ENCODE results near the gene RASSF5.

The RASSF5 gene

GRCh38 chr1:206472024-206472423 lies 35.3 kb upstream of the RASSF5 start:
- no peak overlapping the region for H2BK5ac ChIP-seq (ENCODE audit: low read length)
- H3K79me1 ChIP-seq (ENCODE audit: low read length) = no peaks in the 10 kb centered on the region
- H2AK5ac ChIP-seq (ENCODE audit: low read length) = no peak overlapping the region
- no peak overlapping the region for H3K56ac ChIP-seq (ENCODE audit: low read length)
- no peak overlapping the region for H2BK15ac ChIP-seq (replicated peaks; ENCODE audit: low read depth)
- no peak overlapping the region for H3K4me2 ChIP-seq (ENCODE audit: low read length)
- H3K4ac ChIP-seq (ENCODE audit: low read depth, low read length) = no peak overlapping the region
- peaks cover 20% of the 10 kb centered on the region for H3K4me1 ChIP-seq (ENCODE audit: control insufficient read depth, low read depth, low read length)
- no peak overlapping the region for H3K4me3 ChIP-seq (ENCODE audit: low read length)
- H3K27ac ChIP-seq (ENCODE audit: low read depth, low read length) = no peak overlapping the region
- no peak overlapping the region for H4K8ac ChIP-seq (ENCODE audit: low read depth, low read length)
- H4K5ac ChIP-seq (ENCODE audit: low read length) = no peak overlapping the region
- DNase-seq = no peak
- H3K23ac ChIP-seq (ENCODE audit: low read length) = no peak overlapping the region
- no CpG with 5 or more reads among the region's 2 CpGs for WGBS (ENCODE audit: extremely low coverage, insufficient coverage, low lambda C conversion rate)
- H3K18ac ChIP-seq (ENCODE audit: low read length) = no peak overlapping the region
- no peaks in the 10 kb centered on the region for H3K79me2 ChIP-seq (ENCODE audit: control insufficient read depth, insufficient read depth, low read length)
- no peaks in the 10 kb centered on the region for H3K27me3 ChIP-seq (ENCODE audit: insufficient read depth, low read length, poor library complexity)
- no peak overlapping the region for H3K9ac ChIP-seq (ENCODE audit: low read length)
- no peak overlapping the region for H2BK120ac ChIP-seq (ENCODE audit: low read depth, low read length)
- no peaks in the 10 kb centered on the region for H3K36me3 ChIP-seq (ENCODE audit: control insufficient read depth, insufficient read depth, low read length)

GRCh38 chr1:206472454-206472853 lies 34.9 kb upstream of the RASSF5 start:
- Histone ChIP-seq H4K5ac (ENCODE audit: low read length) (no peak overlapping the region), H3K27ac (ENCODE audit: low read depth, low read length) (no peak overlapping the region), H3K79me2 (ENCODE audit: control insufficient read depth, insufficient read depth, low read length) (no peaks in the 10 kb centered on the region), H3K79me1 (ENCODE audit: low read length) (no peaks in the 10 kb centered on the region), H3K4me1 (ENCODE audit: control insufficient read depth, low read depth, low read length) (peaks cover 20% of the 10 kb centered on the region), H3K4ac (ENCODE audit: low read depth, low read length) (no peak overlapping the region), H2BK15ac (replicated peaks; ENCODE audit: low read depth) (no peak overlapping the region), H4K8ac (ENCODE audit: low read depth, low read length) (no peak overlapping the region), H3K18ac (ENCODE audit: low read length) (no peak overlapping the region), H3K56ac (ENCODE audit: low read length) (no peak overlapping the region), H3K4me3 (ENCODE audit: low read length) (no peak overlapping the region), H2BK120ac (ENCODE audit: low read depth, low read length) (no peak overlapping the region), H3K23ac (ENCODE audit: low read length) (no peak overlapping the region), H3K4me2 (ENCODE audit: low read length) (no peak overlapping the region), H3K36me3 (ENCODE audit: control insufficient read depth, insufficient read depth, low read length) (no peaks in the 10 kb centered on the region), H3K27me3 (ENCODE audit: insufficient read depth, low read length, poor library complexity) (no peaks in the 10 kb centered on the region), H2AK5ac (ENCODE audit: low read length) (no peak overlapping the region), H2BK5ac (ENCODE audit: low read length) (no peak overlapping the region), H3K9ac (ENCODE audit: low read length) (no peak overlapping the region)
- peak; percentile 56 for DNase-seq
- 100% methylated on average over 1 of the region's 3 CpGs for WGBS (ENCODE audit: extremely low coverage, insufficient coverage, low lambda C conversion rate)

- Histone ChIP-seq H3K27ac (ENCODE audit: low read depth, low read length) (no peak overlapping the region), H3K4ac (ENCODE audit: low read depth, low read length) (no peak overlapping the region), H2BK5ac (ENCODE audit: low read length) (no peak overlapping the region), H3K9ac (ENCODE audit: low read length) (no peak overlapping the region), H3K79me2 (ENCODE audit: control insufficient read depth, insufficient read depth, low read length) (no peaks in the 10 kb centered on the region), H3K4me1 (ENCODE audit: control insufficient read depth, low read depth, low read length) (peaks cover 20% of the 10 kb centered on the region), H3K36me3 (ENCODE audit: control insufficient read depth, insufficient read depth, low read length) (no peaks in the 10 kb centered on the region), H3K27me3 (ENCODE audit: insufficient read depth, low read length, poor library complexity) (no peaks in the 10 kb centered on the region), H4K8ac (ENCODE audit: low read depth, low read length) (no peak overlapping the region), H2AK5ac (ENCODE audit: low read length) (no peak overlapping the region), H3K4me3 (ENCODE audit: low read length) (no peak overlapping the region), H2BK120ac (ENCODE audit: low read depth, low read length) (no peak overlapping the region), H3K56ac (ENCODE audit: low read length) (peak overlapping the region; percentile 19), H3K4me2 (ENCODE audit: low read length) (no peak overlapping the region), H2BK15ac (replicated peaks; ENCODE audit: low read depth) (no peak overlapping the region), H4K5ac (ENCODE audit: low read length) (no peak overlapping the region), H3K23ac (ENCODE audit: low read length) (no peak overlapping the region), H3K79me1 (ENCODE audit: low read length) (no peaks in the 10 kb centered on the region), H3K18ac (ENCODE audit: low read length) (no peak overlapping the region)
- no CpG with 5 or more reads among the region's 5 CpGs for WGBS (ENCODE audit: extremely low coverage, insufficient coverage, low lambda C conversion rate)
- no peak for DNase-seq
These were observed 34.4 kb upstream of the RASSF5 start for GRCh38 chr1:206472886-206473285.

- H3K4ac ChIP-seq (ENCODE audit: low read depth, low read length) = no peak overlapping the region
- no peak overlapping the region for H2BK5ac ChIP-seq (ENCODE audit: low read length)
- H3K18ac ChIP-seq (ENCODE audit: low read length) = no peak overlapping the region
- no peak overlapping the region for H3K4me3 ChIP-seq (ENCODE audit: low read length)
- H2AK5ac ChIP-seq (ENCODE audit: low read length) = no peak overlapping the region
- no CpG with 5 or more reads among the region's 17 CpGs for WGBS (ENCODE audit: extremely low coverage, insufficient coverage, low lambda C conversion rate)
- no peak overlapping the region for H4K5ac ChIP-seq (ENCODE audit: low read length)
- no peaks in the 10 kb centered on the region for H3K27me3 ChIP-seq (ENCODE audit: insufficient read depth, low read length, poor library complexity)
- no peak overlapping the region for H3K4me2 ChIP-seq (ENCODE audit: low read length)
- no peak overlapping the region for H3K56ac ChIP-seq (ENCODE audit: low read length)
- no peak for DNase-seq
- H3K79me1 ChIP-seq (ENCODE audit: low read length) = no peaks in the 10 kb centered on the region
- H3K27ac ChIP-seq (ENCODE audit: low read depth, low read length) = no peak overlapping the region
- no peaks in the 10 kb centered on the region for H3K36me3 ChIP-seq (ENCODE audit: control insufficient read depth, insufficient read depth, low read length)
- H3K79me2 ChIP-seq (ENCODE audit: control insufficient read depth, insufficient read depth, low read length) = no peaks in the 10 kb centered on the region
- no peak overlapping the region for H2BK120ac ChIP-seq (ENCODE audit: low read depth, low read length)
- H3K9ac ChIP-seq (ENCODE audit: low read length) = no peak overlapping the region
- peaks cover 11% of the 10 kb centered on the region for H3K4me1 ChIP-seq (ENCODE audit: control insufficient read depth, low read depth, low read length)
- no peak overlapping the region for H3K23ac ChIP-seq (ENCODE audit: low read length)
- no peak overlapping the region for H4K8ac ChIP-seq (ENCODE audit: low read depth, low read length)
- no peak overlapping the region for H2BK15ac ChIP-seq (replicated peaks; ENCODE audit: low read depth)
These were observed 31.3 kb upstream of the RASSF5 start for GRCh38 chr1:206476058-206476457.

GRCh38 chr1:206476591-206476990 lies 30.7 kb upstream of the RASSF5 start:
- Histone ChIP-seq H4K8ac (ENCODE audit: low read depth, low read length) (no peak overlapping the region), H4K5ac (ENCODE audit: low read length) (no peak overlapping the region), H2BK120ac (ENCODE audit: low read depth, low read length) (no peak overlapping the region), H3K4me2 (ENCODE audit: low read length) (no peak overlapping the region), H3K79me1 (ENCODE audit: low read length) (no peaks in the 10 kb centered on the region), H3K9ac (ENCODE audit: low read length) (no peak overlapping the region), H2BK5ac (ENCODE audit: low read length) (no peak overlapping the region), H3K4ac (ENCODE audit: low read depth, low read length) (no peak overlapping the region), H2BK15ac (replicated peaks; ENCODE audit: low read depth) (no peak overlapping the region), H3K23ac (ENCODE audit: low read length) (no peak overlapping the region), H2AK5ac (ENCODE audit: low read length) (no peak overlapping the region), H3K4me3 (ENCODE audit: low read length) (no peak overlapping the region), H3K27ac (ENCODE audit: low read depth, low read length) (no peak overlapping the region), H3K36me3 (ENCODE audit: control insufficient read depth, insufficient read depth, low read length) (no peaks in the 10 kb centered on the region), H3K27me3 (ENCODE audit: insufficient read depth, low read length, poor library complexity) (no peaks in the 10 kb centered on the region), H3K79me2 (ENCODE audit: control insufficient read depth, insufficient read depth, low read length) (no peaks in the 10 kb centered on the region), H3K4me1 (ENCODE audit: control insufficient read depth, low read depth, low read length) (peaks cover 7% of the 10 kb centered on the region), H3K56ac (ENCODE audit: low read length) (no peak overlapping the region), H3K18ac (ENCODE audit: low read length) (no peak overlapping the region)
- WGBS (ENCODE audit: extremely low coverage, insufficient coverage, low lambda C conversion rate) = no CpG with 5 or more reads among the region's 14 CpGs
- DNase-seq = no peak

GRCh38 chr1:206477110-206477509 lies 30.2 kb upstream of the RASSF5 start:
- no peak overlapping the region for H3K27ac ChIP-seq (ENCODE audit: low read depth, low read length)
- H3K18ac ChIP-seq (ENCODE audit: low read length) = no peak overlapping the region
- H3K9ac ChIP-seq (ENCODE audit: low read length) = no peak overlapping the region
- no peak for DNase-seq
- H4K8ac ChIP-seq (ENCODE audit: low read depth, low read length) = no peak overlapping the region
- H3K4me1 ChIP-seq (ENCODE audit: control insufficient read depth, low read depth, low read length) = peaks cover 6% of the 10 kb centered on the region
- no peak overlapping the region for H3K4me2 ChIP-seq (ENCODE audit: low read length)
- no peak overlapping the region for H3K23ac ChIP-seq (ENCODE audit: low read length)
- H3K56ac ChIP-seq (ENCODE audit: low read length) = no peak overlapping the region
- H3K79me1 ChIP-seq (ENCODE audit: low read length) = no peaks in the 10 kb centered on the region
- no peaks in the 10 kb centered on the region for H3K36me3 ChIP-seq (ENCODE audit: control insufficient read depth, insufficient read depth, low read length)
- H3K4me3 ChIP-seq (ENCODE audit: low read length) = no peak overlapping the region
- H3K27me3 ChIP-seq (ENCODE audit: insufficient read depth, low read length, poor library complexity) = no peaks in the 10 kb centered on the region
- no peak overlapping the region for H4K5ac ChIP-seq (ENCODE audit: low read length)
- H3K79me2 ChIP-seq (ENCODE audit: control insufficient read depth, insufficient read depth, low read length) = no peaks in the 10 kb centered on the region
- H3K4ac ChIP-seq (ENCODE audit: low read depth, low read length) = no peak overlapping the region
- no peak overlapping the region for H2BK5ac ChIP-seq (ENCODE audit: low read length)
- H2AK5ac ChIP-seq (ENCODE audit: low read length) = no peak overlapping the region
- H2BK15ac ChIP-seq (replicated peaks; ENCODE audit: low read depth) = no peak overlapping the region
- no CpG with 5 or more reads among the region's 5 CpGs for WGBS (ENCODE audit: extremely low coverage, insufficient coverage, low lambda C conversion rate)
- H2BK120ac ChIP-seq (ENCODE audit: low read depth, low read length) = no peak overlapping the region

All from mesendoderm (in vitro differentiated cells).